ENCODE results near the gene SEBOX.

Gene SEBOX

GRCh38 chr17:28315846-28316705 lies 48.9 kb downstream of the SEBOX start:
- H3K4me3 ChIP-seq (ENCODE audit: low read length): no peak overlapping the region
- no peak for TF ChIP-seq CTCF (IDR thresholded peaks at IDR 0.05; ENCODE audit: insufficient read depth, low read depth, low read length, missing control alignments)
- DNase-seq (ENCODE audit: low read depth): no peak

DNA sequence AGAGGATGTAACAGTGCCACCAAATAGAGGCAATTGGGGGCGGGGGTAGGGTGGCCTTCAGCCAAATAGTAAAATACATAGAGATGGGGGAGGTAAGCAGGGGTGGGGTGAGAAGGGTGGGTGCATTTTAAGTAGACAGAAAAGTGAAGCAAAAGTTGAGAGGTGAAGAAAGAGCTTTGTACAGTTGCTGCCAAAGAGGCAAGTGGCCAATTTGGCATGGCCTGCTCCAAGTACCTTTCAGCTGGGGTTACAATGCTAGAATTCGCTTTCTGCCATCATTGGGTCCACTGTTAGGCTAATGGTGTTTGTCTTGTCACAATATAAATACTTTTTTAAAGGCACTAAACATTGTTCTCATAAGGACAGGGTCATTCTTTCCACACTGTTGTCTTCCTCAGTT lies 51.2 kb downstream of the SEBOX start:
- no peak for DNase-seq (ENCODE audit: low read depth)
- TF ChIP-seq CTCF (IDR thresholded peaks at IDR 0.05; ENCODE audit: insufficient read depth, low read depth, low read length, missing control alignments): no peak
- H3K4me3 ChIP-seq (ENCODE audit: low read length): no peak overlapping the region
